GM12864 (cell line): ENCODE results near the gene CLIC3.

Experiments
- DNase-seq: peaks from one replicate; pipeline ENCODE4 v3.0.0-alpha.2; 2011; ENCODE audit warnings: low read depth
- H3K4me3 ChIP-seq: 2 replicates; pipeline ENCODE4 v1.5.1; 2011; ENCODE audit warnings: mild to moderate bottlenecking, low read depth, low read length, control low read depth
- TF ChIP-seq, protein P1 (sequence below): IDR thresholded peaks from 2 replicates; pipeline ENCODE4 v1.5.1; 2011; ENCODE audit warnings: low read depth, mild to moderate bottlenecking, moderate library complexity, low read length, control low read depth, inconsistent platforms; ENCODE audit errors: missing control alignments

CLIC3 gene

GRCh38 chr9:137030006-137030405, 33.6 kb upstream of the CLIC3 start:
- DNase-seq = no peak
- no peak overlapping the region for H3K4me3 ChIP-seq
- TF ChIP-seq, protein P1, sequence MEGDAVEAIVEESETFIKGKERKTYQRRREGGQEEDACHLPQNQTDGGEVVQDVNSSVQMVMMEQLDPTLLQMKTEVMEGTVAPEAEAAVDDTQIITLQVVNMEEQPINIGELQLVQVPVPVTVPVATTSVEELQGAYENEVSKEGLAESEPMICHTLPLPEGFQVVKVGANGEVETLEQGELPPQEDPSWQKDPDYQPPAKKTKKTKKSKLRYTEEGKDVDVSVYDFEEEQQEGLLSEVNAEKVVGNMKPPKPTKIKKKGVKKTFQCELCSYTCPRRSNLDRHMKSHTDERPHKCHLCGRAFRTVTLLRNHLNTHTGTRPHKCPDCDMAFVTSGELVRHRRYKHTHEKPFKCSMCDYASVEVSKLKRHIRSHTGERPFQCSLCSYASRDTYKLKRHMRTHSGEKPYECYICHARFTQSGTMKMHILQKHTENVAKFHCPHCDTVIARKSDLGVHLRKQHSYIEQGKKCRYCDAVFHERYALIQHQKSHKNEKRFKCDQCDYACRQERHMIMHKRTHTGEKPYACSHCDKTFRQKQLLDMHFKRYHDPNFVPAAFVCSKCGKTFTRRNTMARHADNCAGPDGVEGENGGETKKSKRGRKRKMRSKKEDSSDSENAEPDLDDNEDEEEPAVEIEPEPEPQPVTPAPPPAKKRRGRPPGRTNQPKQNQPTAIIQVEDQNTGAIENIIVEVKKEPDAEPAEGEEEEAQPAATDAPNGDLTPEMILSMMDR = no peak

DNA sequence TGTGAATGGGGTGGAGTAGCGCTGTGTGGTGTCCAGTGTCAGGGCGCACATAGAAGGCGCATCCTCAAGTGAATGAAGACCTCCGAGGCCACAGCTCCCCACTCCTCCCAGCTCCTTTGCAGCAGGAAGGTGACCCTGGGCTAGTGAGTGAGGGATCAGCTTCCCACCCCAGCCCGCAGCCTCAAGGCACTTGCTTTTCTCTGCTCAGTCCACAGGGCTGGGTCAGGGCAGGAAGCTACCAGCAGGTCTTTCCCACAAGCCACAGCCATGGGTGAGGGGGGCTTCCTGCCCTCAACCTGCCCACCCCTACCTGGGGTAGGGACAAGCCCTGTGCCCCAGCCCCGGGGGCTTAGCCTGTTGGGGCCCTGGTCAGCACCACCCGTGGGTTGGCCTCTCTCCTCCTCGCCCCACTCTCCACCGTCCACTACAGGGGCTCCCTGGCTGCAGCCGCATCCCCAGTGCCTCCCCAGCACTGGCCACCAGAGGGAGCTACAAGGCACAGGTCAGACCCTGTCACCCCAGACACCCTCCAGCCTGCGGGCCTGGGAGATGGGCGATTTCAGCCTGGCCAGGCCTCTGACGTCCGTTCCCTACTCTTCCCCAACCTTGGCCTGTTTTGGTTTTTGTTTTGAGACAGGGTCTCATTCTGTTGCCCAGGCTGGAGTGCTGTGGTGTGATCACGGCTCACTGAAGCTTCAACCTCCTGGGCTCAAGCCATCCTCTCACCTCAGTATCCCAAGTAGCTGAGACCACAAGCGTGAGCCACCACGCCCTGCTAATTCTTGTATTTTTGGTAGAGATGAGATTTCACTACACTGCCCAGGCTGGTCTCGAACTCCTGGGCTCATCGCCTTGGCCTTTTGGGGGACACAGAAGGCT, 32.9 kb upstream of the CLIC3 start:
- no peak overlapping the region for H3K4me3 ChIP-seq

GRCh38 chr9:137028263-137029057, 32.1 kb upstream of the CLIC3 start:
- H3K4me3 ChIP-seq = peak overlapping the region; percentile 46
- no peak for DNase-seq
- TF ChIP-seq, protein P1 = peak; percentile 70

More for the DNA sequence above, 32.9 kb upstream of the CLIC3 start:
- no peak for DNase-seq
- TF ChIP-seq, protein P1 = peak; percentile 95

DNA sequence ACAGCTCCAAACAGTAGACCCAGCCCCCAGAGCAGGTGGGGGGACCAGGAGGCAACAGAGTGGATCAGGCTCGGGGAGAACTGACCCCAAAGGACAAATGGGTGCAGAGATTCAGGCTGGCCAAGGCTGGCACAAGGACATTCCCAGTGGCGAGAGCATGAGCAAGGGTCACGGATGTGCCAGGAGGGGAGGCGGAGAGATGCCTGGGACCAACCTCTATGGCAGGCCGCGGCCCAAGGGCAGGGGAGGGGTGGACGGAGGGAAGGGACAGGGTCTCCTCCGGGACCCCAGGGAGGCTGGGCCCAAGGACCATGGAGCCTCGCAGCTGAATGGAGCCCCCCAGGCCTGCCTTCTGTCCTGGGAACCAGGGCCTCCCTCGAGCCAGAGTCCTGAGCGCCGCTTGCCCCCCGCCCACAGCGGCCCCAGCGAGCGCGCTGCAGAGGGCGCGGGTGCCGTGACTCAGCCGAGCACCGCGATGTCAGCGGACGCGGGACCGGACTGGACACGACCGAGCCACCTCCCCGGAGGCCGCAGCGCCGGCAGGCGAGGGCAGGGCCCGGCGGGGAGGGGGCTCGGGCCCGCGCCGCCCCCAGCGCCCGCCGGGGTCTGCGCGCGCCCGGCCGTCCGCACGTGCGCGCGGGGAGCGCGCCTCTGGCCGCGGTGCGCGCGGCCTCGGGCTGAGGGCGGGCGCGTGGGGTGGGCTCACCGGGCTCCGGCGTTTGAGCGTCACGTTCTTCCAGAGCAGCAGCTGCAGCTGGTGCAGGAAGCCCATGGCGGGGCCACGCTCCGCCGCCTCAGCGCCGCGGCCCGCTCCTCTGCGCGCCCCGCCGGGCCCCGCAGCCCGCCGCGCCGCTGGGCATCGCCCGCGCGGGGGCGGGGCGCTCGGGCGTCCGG, 31.2 kb upstream of the CLIC3 start, which contains the start of gene ABCA2:
Gene ABCA2, minus strand, starts transcription at position 869 of the 894 bp plus-strand sequence. Its CDS starts 97 bp downstream, at position 772.
- no peak for DNase-seq
- H3K4me3 ChIP-seq = peak within 1 kb of the TSS; percentile 46
- TF ChIP-seq, protein P1 = no peak

DNA sequence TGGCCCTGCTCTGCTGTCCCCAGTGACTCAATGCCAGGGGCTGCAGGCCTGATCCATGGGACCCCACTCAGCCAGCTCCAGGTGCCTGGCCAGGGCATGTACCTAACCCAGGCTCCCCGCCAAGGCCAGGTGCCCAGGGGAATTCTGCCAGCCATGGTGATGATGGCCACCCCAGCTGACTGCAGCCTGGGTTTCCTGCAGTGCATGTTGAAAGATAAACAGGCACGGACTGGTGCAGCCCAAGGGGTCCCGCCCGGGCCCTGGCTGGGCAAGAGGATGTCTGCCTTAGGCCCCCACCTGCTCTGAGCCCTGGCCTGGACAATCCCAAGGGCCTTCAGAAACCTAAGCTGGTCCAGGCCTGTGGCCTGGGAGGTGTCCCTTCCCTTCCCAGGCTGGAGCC, 30.5 kb upstream of the CLIC3 start:
- DNase-seq = no peak
- no peak overlapping the region for H3K4me3 ChIP-seq
- TF ChIP-seq, protein P1 = no peak

DNA sequence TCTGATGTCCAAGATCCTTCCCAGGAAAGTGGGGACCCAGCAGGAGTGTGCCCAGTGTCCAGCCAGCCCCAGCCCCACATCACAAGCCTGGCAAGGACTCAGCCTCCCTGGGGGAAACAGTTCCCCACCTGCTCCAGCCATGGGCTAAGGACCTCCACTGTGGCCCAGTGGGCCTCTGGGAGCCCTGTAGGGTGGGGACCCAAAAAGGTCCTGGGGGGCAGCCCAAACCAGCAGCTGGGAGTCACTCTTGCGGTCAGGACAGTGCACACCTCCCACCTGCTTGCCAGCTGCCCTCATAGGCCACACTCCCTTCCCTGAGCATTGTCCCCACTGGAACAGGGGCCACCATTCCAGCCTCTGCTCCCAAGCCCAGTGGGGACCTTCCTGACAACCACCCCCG, 30.0 kb upstream of the CLIC3 start:
- TF ChIP-seq, protein P1 = no peak
- H3K4me3 ChIP-seq = no peak overlapping the region
- no peak for DNase-seq
